Lower lobe of right lung (tissue), 2 donors: ENCODE data around the gene XRCC5. TPM values are rescaled to one million over a fixed set of nuclear protein-coding genes. Genes with fewer than 3 reads are reported as not detected.
"Not testable (repeated sequence)": the region's sequence is repeated elsewhere in the genome, so short reads cannot be mapped to it uniquely, and the experiment has no call there.

ENCODE experiments used
- ATAC-seq, 2 donors: fragments of 200-7000 bp; cut with Tn5 transposase; one replicate each; pipeline ENCODE4 v1.9.1; 2020 to 2022; ENCODE audit warnings: mild to moderate bottlenecking in 2 of 2, moderate library complexity in 2 of 2
- DNase-seq: peaks from one replicate; pipeline ENCODE4 v3.0.0-alpha.2; 2020
- H3K27ac ChIP-seq: fragments of 200-600 bp; one replicate; pipeline ENCODE4 v1.8.0; 2022
- H3K27me3 ChIP-seq: fragments of 200-600 bp; one replicate; pipeline ENCODE4 v1.8.0; 2022; ENCODE audit warnings: low read depth
- H3K36me3 ChIP-seq: fragments of 200-600 bp; one replicate; pipeline ENCODE4 v1.8.0; 2022; ENCODE audit warnings: mild to moderate bottlenecking
- H3K4me1 ChIP-seq: fragments of 200-600 bp; one replicate; pipeline ENCODE4 v1.8.0; 2022
- H3K4me3 ChIP-seq: fragments of 200-600 bp; one replicate; pipeline ENCODE4 v1.8.0; 2022; ENCODE audit warnings: mild to moderate bottlenecking
- H3K9me3 ChIP-seq: fragments of 200-600 bp; one replicate; pipeline ENCODE4 v1.8.0; 2022
- CTCF ChIP-seq: fragments of 200-600 bp; IDR thresholded peaks from one replicate; pipeline ENCODE4 v1.8.0; 2022; ENCODE audit warnings: antibody characterized with exemption, mild to moderate bottlenecking
- intact Hi-C: fragments of 100-400 bp; cut with DNase I; formaldehyde crosslinking; loops from one replicate; pipeline ENCODE4 v1.11.0; 2022
- total RNA-seq: library from RNA; stranded (reverse); fragmentation: NEBNext Ultra II Directional; extraction: Animal tissue kit (Norgen Biotek cat#: 25700); gene quantifications from one replicate; pipeline ENCODE4 v1.2.1, GENCODE V29; 2021
- donor health status: DM: no; HTN: yes; CAD: no; lungs with severe emphysema.

The XRCC5 gene
- total RNA-seq, 1 donor from 2014 or later, result 155 TPM

- Histone ChIP-seq H3K9me3 (no peaks in the 10 kb centered on the region), H3K36me3 (no peaks in the 10 kb centered on the region), H3K27me3 (no peaks in the 10 kb centered on the region), H3K4me3 (no peak overlapping the region), H3K27ac (no peak overlapping the region), H3K4me1 (peaks cover 15% of the 10 kb centered on the region)
- no peak for TF ChIP-seq CTCF
- ATAC-seq (no peak), DNase-seq (no peak)
- intact Hi-C loops, result no loop called here
These were observed 34.4 kb upstream of the XRCC5 start for GRCh38 chr2:216074794-216075193.

DNA sequence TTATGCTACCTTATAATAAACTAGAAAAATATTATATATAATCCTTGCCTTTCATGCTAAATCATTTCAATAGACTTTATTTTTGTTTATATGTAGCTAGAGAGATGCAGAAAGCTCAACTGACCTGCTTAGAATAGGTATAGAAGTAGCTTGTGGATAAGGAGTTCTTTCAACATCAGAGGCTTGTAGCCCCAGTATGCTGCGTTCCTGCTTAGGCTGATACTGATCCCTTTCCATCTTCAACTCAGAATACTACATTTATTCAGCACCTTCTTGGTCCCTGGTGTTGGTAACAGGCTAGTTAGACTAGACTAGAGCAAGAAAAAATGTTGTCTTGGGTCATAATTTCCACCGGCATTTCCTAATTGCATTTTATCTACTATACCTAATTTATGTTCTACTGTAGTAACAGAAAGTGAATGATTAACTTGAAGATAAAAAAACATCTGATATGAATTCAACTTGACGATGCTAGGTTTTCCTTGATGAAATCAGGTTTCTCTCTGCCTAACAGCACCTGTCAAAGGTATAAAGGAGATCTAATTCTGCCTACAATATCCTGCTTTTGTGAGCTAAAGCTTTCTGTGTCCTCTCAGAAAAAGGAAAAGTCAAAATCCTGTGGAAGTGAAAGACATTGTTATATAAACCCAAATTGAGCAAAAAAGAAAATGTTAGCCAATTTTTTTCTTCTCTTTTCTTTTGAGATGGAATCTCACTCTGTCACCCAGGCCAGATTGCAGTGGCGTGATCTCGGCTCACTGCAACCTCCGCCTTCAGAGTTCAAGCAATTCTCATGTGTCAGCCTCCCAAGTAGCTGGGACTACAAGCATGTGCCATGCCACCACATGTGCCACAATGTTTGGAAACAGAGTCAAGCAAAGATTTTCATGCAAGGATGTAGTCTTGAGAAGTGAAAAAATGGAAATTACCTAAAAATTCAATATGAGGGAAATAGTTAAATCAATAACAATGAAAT, 33.4 kb upstream of the XRCC5 start:
- peak in 1 of 2 donors; percentile 32 for ATAC-seq
- Histone ChIP-seq H3K9me3 (no peaks in the 10 kb centered on the region), H3K27ac (no peak overlapping the region)

GRCh38 chr2:216078776-216079175, 30.4 kb upstream of the XRCC5 start:
- no peak for TF ChIP-seq CTCF
- ATAC-seq (no peak), DNase-seq (no peak)
- Histone ChIP-seq H3K27me3 (no peaks in the 10 kb centered on the region), H3K36me3 (no peaks in the 10 kb centered on the region), H3K4me1 (peaks cover 26% of the 10 kb centered on the region), H3K9me3 (no peaks in the 10 kb centered on the region), H3K27ac (no peak overlapping the region), H3K4me3 (no peak overlapping the region)
- intact Hi-C loops, result no loop called here

More for the DNA sequence above, 33.4 kb upstream of the XRCC5 start:
- intact Hi-C loops, result no loop called here
- no peak for DNase-seq
- Histone ChIP-seq H3K36me3 (no peaks in the 10 kb centered on the region), H3K4me1 (peaks cover 21% of the 10 kb centered on the region), H3K27me3 (no peaks in the 10 kb centered on the region), H3K4me3 (no peak overlapping the region)
- no peak for TF ChIP-seq CTCF

DNA sequence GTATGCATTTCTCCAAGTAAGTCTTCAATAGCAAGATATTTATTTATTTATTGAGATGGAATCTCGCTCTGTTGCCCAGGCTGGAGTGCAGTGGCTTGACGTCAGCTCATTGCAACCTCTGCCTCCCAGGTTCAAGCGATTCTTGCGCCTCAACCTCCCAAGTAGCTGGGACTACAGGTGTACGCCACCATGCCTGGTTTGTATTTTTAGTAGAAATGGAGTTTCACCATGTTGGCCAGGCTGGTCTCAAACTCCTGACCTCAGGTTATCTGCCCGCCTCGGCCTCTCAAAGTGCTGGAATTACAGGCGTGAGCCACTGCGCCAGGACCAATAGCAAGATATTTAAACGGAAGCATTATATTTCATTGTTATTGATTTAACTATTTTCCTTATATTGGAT, 29.1 kb upstream of the XRCC5 start:
- intact Hi-C loops, H3K36me3 ChIP-seq, DNase-seq, H3K27me3 ChIP-seq, H3K9me3 ChIP-seq, ATAC-seq, H3K4me3 ChIP-seq, H3K27ac ChIP-seq: not testable (repeated sequence)
- H3K4me1 ChIP-seq, result peaks cover 26% of the 10 kb centered on the region

DNA sequence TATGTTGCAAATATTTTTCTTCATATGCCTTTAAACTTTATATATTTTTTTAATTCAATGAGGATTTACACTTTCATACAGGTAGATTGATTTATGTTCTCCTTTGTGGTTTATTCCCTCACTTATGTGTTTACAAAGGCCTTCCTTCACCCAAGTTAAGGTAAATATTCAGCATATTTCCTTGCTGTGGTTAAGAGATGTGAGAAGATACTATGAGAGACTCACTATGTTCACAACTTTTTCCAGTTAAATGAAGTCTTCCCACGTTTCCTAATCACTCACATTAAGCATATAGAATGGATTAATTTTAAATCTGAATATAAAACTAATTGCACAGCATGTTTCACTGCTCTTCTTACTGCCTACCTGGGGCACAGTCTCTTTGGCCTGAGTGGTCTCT, 28.1 kb upstream of the XRCC5 start:
- DNase-seq (no peak), ATAC-seq (no peak)
- intact Hi-C loops, result no loop called here
- peak overlapping the region; percentile 62 for H3K27ac ChIP-seq
- no peaks in the 10 kb centered on the region for H3K9me3 ChIP-seq
- peak overlapping the region; percentile 74 for H3K4me3 ChIP-seq
- no peaks in the 10 kb centered on the region for H3K27me3 ChIP-seq
- no peak for TF ChIP-seq CTCF
- H3K4me1 ChIP-seq, result peaks cover 26% of the 10 kb centered on the region
- H3K36me3 ChIP-seq, result no peaks in the 10 kb centered on the region

DNA sequence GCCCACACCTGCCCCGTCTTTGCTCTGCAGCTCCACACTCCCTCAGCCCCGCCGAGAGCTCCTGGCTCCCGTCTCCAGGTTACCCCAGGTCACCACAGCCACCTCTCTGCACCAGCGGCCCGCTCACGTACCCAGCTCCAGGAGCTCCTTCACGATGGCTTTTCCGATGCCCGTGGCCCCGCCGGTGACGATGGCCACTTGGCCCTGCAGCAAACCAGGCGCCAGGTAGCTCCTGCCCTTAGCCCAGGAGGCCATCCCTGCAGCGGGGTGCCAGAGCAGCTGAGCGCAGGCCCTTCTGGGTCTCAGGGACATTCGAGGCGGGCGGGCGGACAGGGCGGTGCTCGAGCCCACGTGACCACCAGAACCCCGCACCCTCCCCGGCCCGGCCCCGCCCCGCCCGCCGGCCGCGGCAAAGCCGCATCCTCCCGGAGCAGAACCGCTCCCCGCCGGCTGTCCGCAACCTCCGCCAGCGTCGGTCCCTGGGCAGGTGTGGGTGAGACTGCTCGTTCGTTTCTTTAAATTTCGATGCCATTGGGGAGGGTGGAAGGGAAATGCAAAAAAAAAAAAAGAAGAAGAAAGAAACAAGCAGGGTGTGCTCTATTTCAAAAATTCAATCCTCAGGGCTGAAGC, 27.5 kb upstream of the XRCC5 start, which contains the start of the genes PECR and TMEM169:
Gene PECR (minus strand): TSS at position 323 of the 630 bp plus-strand sequence. CDS start 68 bp downstream, at position 255.
Gene TMEM169 (plus strand): TSS at position 433 of the 630 bp plus-strand sequence. CDS start 14,045 bp downstream, outside the sequence.
- no peak for TF ChIP-seq CTCF
- Histone ChIP-seq H3K36me3 (no peaks in the 10 kb centered on the region), H3K9me3 (no peaks in the 10 kb centered on the region), H3K27ac (peak within 1 kb of the TSS; percentile 62), H3K4me3 (peak within 1 kb of the TSS; percentile 74), H3K4me1 (peaks cover 26% of the 10 kb centered on the region), H3K27me3 (no peaks in the 10 kb centered on the region)
- intact Hi-C loops, result no loop called here
- ATAC-seq, result peak; percentile 99
- peak; percentile 90 for DNase-seq
